GM23248 (cell line): ENCODE data around the gene NRG4.

Experiments used
- EZH2 ChIP-seq: fragments of 200-600 bp; sonication (generic); IDR thresholded peaks from 2 replicates; pipeline ENCODE4 v1.6.1; 2018; ENCODE audit warnings: antibody characterized with exemption, mild to moderate bottlenecking; ENCODE audit not compliant: insufficient read depth, poor library complexity, severe bottlenecking
- EZH2phosphoT487 ChIP-seq: fragments of 200-600 bp; sonication (generic); IDR thresholded peaks from 2 replicates; pipeline ENCODE4 v1.6.1; 2018; ENCODE audit warnings: antibody characterized with exemption, moderate library complexity, mild to moderate bottlenecking, low read depth; ENCODE audit not compliant: insufficient read depth

GRCh38 chr15:75905231-75905630 lies 107.0 kb downstream of the NRG4 start:
- TF ChIP-seq EZH2 = no peak
- TF ChIP-seq EZH2phosphoT487 = no peak
